Measurements from ENCODE around the gene HELQ. TPM values are rescaled to one million over a fixed set of nuclear protein-coding genes. Genes with fewer than 3 reads are reported as not detected.

The HELQ gene
- total RNA-seq, 6 donors from 2014 or later: 8.9 to 26.2 (median 14.6) TPM

DNA sequence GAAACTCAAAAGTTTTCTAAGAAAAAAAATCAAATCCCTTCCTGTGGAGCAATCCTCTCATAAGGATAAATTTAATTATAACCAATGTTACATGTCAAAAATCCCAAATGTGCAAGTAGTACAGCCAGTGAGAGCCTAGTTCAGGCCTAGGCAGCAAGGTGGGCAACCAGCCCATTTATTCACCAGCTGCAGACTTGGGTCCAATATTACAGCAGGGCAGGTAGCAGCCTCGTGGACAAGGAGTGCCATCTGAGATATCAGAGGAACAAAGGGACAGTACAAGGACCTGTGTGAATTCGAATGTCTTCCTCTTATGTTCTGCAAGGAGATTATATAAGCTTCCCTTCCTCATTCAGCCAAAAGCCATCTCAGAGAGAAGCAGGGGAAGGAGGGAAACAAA, 6.6 kb downstream of the HELQ start:
- Histone ChIP-seq H3K4me3 (no peak overlapping the region), H3K9me3 (no peaks in the 10 kb centered on the region), H3K27me3 (no peaks in the 10 kb centered on the region), H3K27ac (no peak overlapping the region), H3K36me3 (peaks cover 7 to 49% (median 10%) of the 10 kb centered on the region in 4 donors), H3K4me1 (peaks cover 1 to 4% (median 2%) of the 10 kb centered on the region in 4 donors)
- TF ChIP-seq POLR2AphosphoS5 (IDR thresholded peaks at IDR 0.05): no peak
- TF ChIP-seq, protein P1, sequence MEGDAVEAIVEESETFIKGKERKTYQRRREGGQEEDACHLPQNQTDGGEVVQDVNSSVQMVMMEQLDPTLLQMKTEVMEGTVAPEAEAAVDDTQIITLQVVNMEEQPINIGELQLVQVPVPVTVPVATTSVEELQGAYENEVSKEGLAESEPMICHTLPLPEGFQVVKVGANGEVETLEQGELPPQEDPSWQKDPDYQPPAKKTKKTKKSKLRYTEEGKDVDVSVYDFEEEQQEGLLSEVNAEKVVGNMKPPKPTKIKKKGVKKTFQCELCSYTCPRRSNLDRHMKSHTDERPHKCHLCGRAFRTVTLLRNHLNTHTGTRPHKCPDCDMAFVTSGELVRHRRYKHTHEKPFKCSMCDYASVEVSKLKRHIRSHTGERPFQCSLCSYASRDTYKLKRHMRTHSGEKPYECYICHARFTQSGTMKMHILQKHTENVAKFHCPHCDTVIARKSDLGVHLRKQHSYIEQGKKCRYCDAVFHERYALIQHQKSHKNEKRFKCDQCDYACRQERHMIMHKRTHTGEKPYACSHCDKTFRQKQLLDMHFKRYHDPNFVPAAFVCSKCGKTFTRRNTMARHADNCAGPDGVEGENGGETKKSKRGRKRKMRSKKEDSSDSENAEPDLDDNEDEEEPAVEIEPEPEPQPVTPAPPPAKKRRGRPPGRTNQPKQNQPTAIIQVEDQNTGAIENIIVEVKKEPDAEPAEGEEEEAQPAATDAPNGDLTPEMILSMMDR (IDR thresholded peaks at IDR 0.05): no peak
- TF ChIP-seq EP300 (IDR thresholded peaks at IDR 0.05): no peak
- no peak for TF ChIP-seq POLR2A (IDR thresholded peaks at IDR 0.05)
- DNase-seq: no peak
- WGBS, 2 donors: 48 to 74% methylated on average over 2 of the region's 2 CpGs
- ATAC-seq (ENCODE audit: low FRiP score in 2 of 2): no peak

GRCh38 chr4:83440899-83441298, 14.7 kb downstream of the HELQ start:
- H3K27me3 ChIP-seq: no peaks in the 10 kb centered on the region
- H3K9me3 ChIP-seq: no peaks in the 10 kb centered on the region
- ATAC-seq (ENCODE audit: low FRiP score in 2 of 2) (no peak), DNase-seq (no peak)
- WGBS, 2 donors: 87 to 92% methylated on average over 3 of the region's 3 CpGs
- no peak overlapping the region for H3K27ac ChIP-seq
- H3K36me3 ChIP-seq: peaks cover 25 to 81% (median 36%) of the 10 kb centered on the region in 4 donors
- TF ChIP-seq, protein P1 (IDR thresholded peaks at IDR 0.05): no peak
- no peak for TF ChIP-seq POLR2AphosphoS5 (IDR thresholded peaks at IDR 0.05)
- no peak overlapping the region for H3K4me3 ChIP-seq
- no peaks in the 10 kb centered on the region for H3K4me1 ChIP-seq

GRCh38 chr4:83440148-83440814, 15.3 kb downstream of the HELQ start:
- Histone ChIP-seq H3K27ac (no peak overlapping the region), H3K36me3 (peaks cover 20 to 77% (median 36%) of the 10 kb centered on the region in 4 donors), H3K27me3 (no peaks in the 10 kb centered on the region), H3K9me3 (no peaks in the 10 kb centered on the region), H3K4me3 (no peak overlapping the region), H3K4me1 (no peaks in the 10 kb centered on the region)
- TF ChIP-seq, protein P1 (IDR thresholded peaks at IDR 0.05): no peak
- TF ChIP-seq POLR2AphosphoS5 (IDR thresholded peaks at IDR 0.05): no peak
- TF ChIP-seq EP300 (IDR thresholded peaks at IDR 0.05): no peak
- TF ChIP-seq POLR2A (IDR thresholded peaks at IDR 0.05): no peak
- WGBS, 2 donors: 88 to 97% methylated on average over 1 of the region's 1 CpG
- no peak for ATAC-seq (ENCODE audit: low FRiP score in 2 of 2)
- DNase-seq: no peak

- no peaks in the 10 kb centered on the region for H3K9me3 ChIP-seq
- TF ChIP-seq, protein P1 (IDR thresholded peaks at IDR 0.05): no peak
- TF ChIP-seq EP300 (IDR thresholded peaks at IDR 0.05) (no peak), POLR2A (IDR thresholded peaks at IDR 0.05) (no peak), POLR2AphosphoS5 (IDR thresholded peaks at IDR 0.05) (no peak)
- ATAC-seq (ENCODE audit: low FRiP score in 2 of 2) (no peak), DNase-seq (no peak)
- peaks cover 16 to 73% (median 30%) of the 10 kb centered on the region in 4 donors for H3K36me3 ChIP-seq
- H3K27ac ChIP-seq: no peak overlapping the region
- no peak overlapping the region for H3K4me3 ChIP-seq
- H3K4me1 ChIP-seq: no peaks in the 10 kb centered on the region
- H3K27me3 ChIP-seq: no peaks in the 10 kb centered on the region
Observed at GRCh38 chr4:83438719-83439118, 16.9 kb downstream of the HELQ start.

DNA sequence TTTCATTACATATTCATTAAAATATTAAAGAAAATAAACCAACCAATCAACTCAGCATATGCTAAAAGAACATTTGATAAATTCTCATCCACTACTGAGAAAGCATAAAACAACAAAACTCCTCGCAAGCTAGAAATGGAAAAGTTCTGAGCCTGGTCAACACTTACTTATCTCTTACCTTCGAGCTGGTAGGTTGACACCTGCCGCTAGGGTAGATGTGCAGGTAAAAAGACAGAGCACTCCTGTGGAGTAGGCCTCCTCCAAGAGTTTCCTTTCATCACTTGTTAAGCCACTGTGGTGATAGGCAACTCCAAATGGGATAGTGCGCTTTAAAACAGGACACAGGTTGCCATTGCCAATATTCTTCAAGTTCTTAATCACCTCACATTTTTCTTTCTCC, 18.9 kb downstream of the HELQ start:
- Histone ChIP-seq H3K4me3 (no peak overlapping the region), H3K36me3 (peaks cover 16 to 61% (median 23%) of the 10 kb centered on the region in 4 donors), H3K4me1 (no peaks in the 10 kb centered on the region), H3K27ac (no peak overlapping the region), H3K27me3 (no peaks in the 10 kb centered on the region), H3K9me3 (no peaks in the 10 kb centered on the region)
- TF ChIP-seq, protein P1 (IDR thresholded peaks at IDR 0.05): no peak
- TF ChIP-seq POLR2A (IDR thresholded peaks at IDR 0.05) (no peak), EP300 (IDR thresholded peaks at IDR 0.05) (no peak), POLR2AphosphoS5 (IDR thresholded peaks at IDR 0.05) (no peak)
- DNase-seq (no peak), ATAC-seq (ENCODE audit: low FRiP score in 2 of 2) (no peak)
- WGBS, 2 donors: 88 to 94% methylated on average over 4 of the region's 4 CpGs
